H9 (cell line): ENCODE results near the gene REEP3. TPM values are rescaled to one million over a fixed set of nuclear protein-coding genes. Genes with fewer than 3 reads are reported as not detected.

Experiments used
- DNase-seq: peaks from one replicate; pipeline ENCODE4 v3.0.0-alpha.2; 2017
- H2AFZ ChIP-seq: one replicate; pipeline ENCODE4 v1.6.1; 2013; ENCODE audit warnings: mild to moderate bottlenecking, low read length, control low read depth, moderate library complexity
- H2AK5ac ChIP-seq: 2 replicates; pipeline ENCODE4 v1.6.1; 2013; ENCODE audit warnings: low read length, control low read depth, mixed read lengths; ENCODE audit not compliant: insufficient read length
- H2BK120ac ChIP-seq: one replicate; pipeline ENCODE4 v1.6.1; 2013; ENCODE audit warnings: low read depth, mild to moderate bottlenecking, low read length, control low read depth, inconsistent platforms; ENCODE audit not compliant: poor library complexity, severe bottlenecking
- H2BK12ac ChIP-seq: 2 replicates; pipeline ENCODE4 v1.6.1; 2013; ENCODE audit warnings: low read length, control low read depth, mixed read lengths, low read depth; ENCODE audit not compliant: insufficient read length
- H2BK15ac ChIP-seq: 2 replicates; pipeline ENCODE4 v1.6.1; 2013; ENCODE audit warnings: low read depth, low read length, control low read depth
- H2BK20ac ChIP-seq: one replicate; pipeline ENCODE4 v1.6.1; 2013; ENCODE audit warnings: low read depth, mild to moderate bottlenecking, low read length, control low read depth, inconsistent platforms; ENCODE audit not compliant: poor library complexity, severe bottlenecking
- H2BK5ac ChIP-seq: 2 replicates; pipeline ENCODE4 v1.6.1; 2013; ENCODE audit warnings: low read length, control low read depth, mixed read lengths; ENCODE audit not compliant: insufficient read length
- H3K14ac ChIP-seq: 2 replicates; pipeline ENCODE4 v1.6.1; 2013; ENCODE audit warnings: low read length, control low read depth; ENCODE audit not compliant: insufficient read depth
- H3K18ac ChIP-seq: 2 replicates; pipeline ENCODE4 v1.6.1; 2013; ENCODE audit warnings: low read depth, mild to moderate bottlenecking, mixed read lengths, low read length, control low read depth; ENCODE audit not compliant: insufficient read length
- H3K23ac ChIP-seq: 2 replicates; pipeline ENCODE4 v1.6.1; 2013; ENCODE audit warnings: low read length, control low read depth, mixed read lengths, low read depth; ENCODE audit not compliant: insufficient read length
- H3K23me2 ChIP-seq: 2 replicates; pipeline ENCODE4 v1.6.1; 2013; ENCODE audit warnings: low read depth, mild to moderate bottlenecking, mixed read lengths, low read length, control low read depth; ENCODE audit not compliant: insufficient read length, poor library complexity, severe bottlenecking
- H3K27ac ChIP-seq: 2 replicates; pipeline ENCODE4 v1.5.1; 2013; ENCODE audit warnings: low read length, control low read depth, mixed read lengths, low read depth; ENCODE audit not compliant: insufficient read length
- H3K27me3 ChIP-seq: 2 replicates; pipeline ENCODE4 v1.6.1; 2013; ENCODE audit warnings: low read length, control low read depth, inconsistent platforms; ENCODE audit not compliant: insufficient read depth
- H3K4ac ChIP-seq: 2 replicates; pipeline ENCODE4 v1.6.1; 2013; ENCODE audit warnings: low read depth, mild to moderate bottlenecking, control low read depth, inconsistent platforms, low read length, moderate library complexity
- H3K4me1 ChIP-seq: 2 replicates; pipeline ENCODE4 v1.6.1; 2013; ENCODE audit warnings: low read length, control low read depth, inconsistent platforms; ENCODE audit not compliant: insufficient read depth
- H3K4me2 ChIP-seq: 2 replicates; pipeline ENCODE4 v1.6.1; 2013; ENCODE audit warnings: low read length, control low read depth, mixed read lengths; ENCODE audit not compliant: insufficient read length, insufficient read depth
- H3K56ac ChIP-seq: 2 replicates; pipeline ENCODE4 v1.6.1; 2013; ENCODE audit warnings: low read depth, mild to moderate bottlenecking, mixed read lengths, low read length, control low read depth; ENCODE audit not compliant: insufficient read length
- H3K79me1 ChIP-seq: 2 replicates; pipeline ENCODE4 v1.6.1; 2013; ENCODE audit warnings: low read depth, mild to moderate bottlenecking, moderate library complexity, low read length, control low read depth, inconsistent platforms; ENCODE audit not compliant: insufficient read depth, poor library complexity, severe bottlenecking
- H3K79me2 ChIP-seq: 2 replicates; pipeline ENCODE4 v1.6.1; 2013; ENCODE audit warnings: low read length, control low read depth, inconsistent platforms; ENCODE audit not compliant: insufficient read depth
- H3K9ac ChIP-seq: 2 replicates; pipeline ENCODE4 v1.6.1; 2013; ENCODE audit warnings: low read length, control low read depth, mixed read lengths; ENCODE audit not compliant: insufficient read length; ENCODE audit errors: extremely low read depth
- H3K9me3 ChIP-seq: one replicate; pipeline ENCODE4 v1.6.1; 2013; ENCODE audit warnings: low read depth, low read length, inconsistent platforms; ENCODE audit not compliant: control insufficient read depth
- H3T11ph ChIP-seq: one replicate; pipeline ENCODE4 v1.6.1; 2013; ENCODE audit warnings: mild to moderate bottlenecking, low read length, control low read depth, inconsistent platforms
- H4K20me1 ChIP-seq: one replicate; pipeline ENCODE4 v1.6.1; 2013; ENCODE audit not compliant: control insufficient read depth, insufficient read length, insufficient read depth
- H4K5ac ChIP-seq: 2 replicates; pipeline ENCODE4 v1.6.1; 2013; ENCODE audit warnings: low read depth, mild to moderate bottlenecking, mixed read lengths, low read length, control low read depth; ENCODE audit not compliant: insufficient read length
- H4K8ac ChIP-seq: replicated peaks from 2 replicates; pipeline ENCODE4 v1.6.1; 2013; ENCODE audit warnings: low read length, control low read depth, mixed read lengths, low read depth; ENCODE audit not compliant: insufficient read length
- H4K91ac ChIP-seq: 2 replicates; pipeline ENCODE4 v1.6.1; 2013; ENCODE audit warnings: low read depth, mild to moderate bottlenecking, moderate library complexity, mixed read lengths, low read length, control low read depth; ENCODE audit not compliant: insufficient read length
- H3K27ac Mint-ChIP-seq, 3 experiments: 2 replicates in 2 of 3; 3 replicates in 1 of 3; pipeline ENCODE4 v1.8.0; 2020 to 2021; ENCODE audit warnings: mixed read lengths in 3 of 3, mild to moderate bottlenecking in 1 of 3, moderate library complexity in 1 of 3
- H3K27me3 Mint-ChIP-seq: 2 replicates; pipeline ENCODE4 v1.8.0; 2021; ENCODE audit warnings: low read depth, mild to moderate bottlenecking, moderate library complexity, mixed read lengths
- H3K36me3 Mint-ChIP-seq, 3 experiments: 2 replicates in 2 of 3; 3 replicates in 1 of 3; pipeline ENCODE4 v1.8.0; 2020 to 2021; ENCODE audit warnings: low read depth in 3 of 3, mixed read lengths in 3 of 3; ENCODE audit not compliant: insufficient read depth in 1 of 3
- H3K4me1 Mint-ChIP-seq, 2 experiments: 2 replicates each; pipeline ENCODE4 v1.8.0; 2020; ENCODE audit warnings: mixed read lengths in 2 of 2
- H3K4me3 Mint-ChIP-seq, 2 experiments: 2 replicates in 1 of 2; 3 replicates in 1 of 2; pipeline ENCODE4 v1.8.0; 2020 to 2021; ENCODE audit warnings: mild to moderate bottlenecking in 2 of 2, mixed read lengths in 2 of 2, moderate library complexity in 1 of 2
- H3K9me3 Mint-ChIP-seq, 2 experiments: 2 replicates in 1 of 2; 3 replicates in 1 of 2; pipeline ENCODE4 v1.8.0; 2020; ENCODE audit warnings: mild to moderate bottlenecking in 2 of 2, mixed read lengths in 2 of 2, moderate library complexity in 1 of 2
- CTCF ChIP-seq: fragments of 200-600 bp; sonication (generic); conservative IDR thresholded peaks from 3 replicates; pipeline ENCODE4 v1.8.0; 2021; ENCODE audit warnings: antibody characterized with exemption, mild to moderate bottlenecking
- WGBS: extraction: QIAGEN DNeasy Blood & Tissue Kit; methylation state at CpG from one replicate; pipeline ENCODE4 v1.1.7; 2013; ENCODE audit warnings: missing lambda C conversion rate, low lambda C conversion rate, mixed read lengths; ENCODE audit not compliant: insufficient read length; ENCODE audit errors: extremely low coverage; 5-methylcytosine and 5-hydroxymethylcytosine counted together
- total RNA-seq: library from RNA; stranded (reverse); gene quantifications from 2 replicates; pipeline ENCODE4 v1.2.1, GENCODE V29; 2021

The REEP3 gene
- total RNA-seq, 1 experiment from 2014 or later: 21.4 TPM

- Histone ChIP-seq H4K5ac (no peak overlapping the region), H3K27me3 (no peaks in the 10 kb centered on the region), H3K79me1 (peaks cover 6% of the 10 kb centered on the region), H4K91ac (no peak overlapping the region), H3K23ac (no peak overlapping the region), H2BK15ac (no peak overlapping the region), H4K8ac (no peak overlapping the region), H2BK12ac (no peak overlapping the region), H3T11ph (no peak overlapping the region), H2BK120ac (no peak overlapping the region), H3K4me1 (no peaks in the 10 kb centered on the region), H3K14ac (no peak overlapping the region), H2BK5ac (no peak overlapping the region), H3K79me2 (peaks cover 9% of the 10 kb centered on the region; the same call in 1 of the 2 replicates), H3K27ac (peak overlapping the region; percentile 23), H3K4me2 (no peak overlapping the region), H3K56ac (no peak overlapping the region), H2AFZ (no peak overlapping the region), H4K20me1 (no peaks in the 10 kb centered on the region), H3K9me3 (no peaks in the 10 kb centered on the region), H3K18ac (no peak overlapping the region), H3K9ac (no peak overlapping the region), H3K23me2 (no peaks in the 10 kb centered on the region), H3K4ac (no peak overlapping the region), H2BK20ac (no peak overlapping the region), H2AK5ac (no peak overlapping the region)
- no peak for TF ChIP-seq CTCF
- no peaks in the 10 kb centered on the region for H3K36me3 Mint-ChIP-seq
- H3K4me3 Mint-ChIP-seq: no peak overlapping the region
- H3K9me3 Mint-ChIP-seq: no peaks in the 10 kb centered on the region
- H3K27me3 Mint-ChIP-seq: no peaks in the 10 kb centered on the region
- peaks cover 39 to 47% of the 10 kb centered on the region in 2 experiments for H3K4me1 Mint-ChIP-seq
- H3K27ac Mint-ChIP-seq: no peak overlapping the region
- WGBS: no CpG with 5 or more reads among the region's 5 CpGs
- DNase-seq: no peak
Observed at GRCh38 chr10:63480237-63480636, 41.0 kb upstream of the REEP3 start.
